GM21825 (cell line): ENCODE data around the gene KRTAP12-2.

Source experiments
- ATAC-seq: cut with Tn5 transposase; IDR thresholded peaks from one replicate; pipeline ENCODE4 v1.9.1; 2021; ENCODE audit warnings: mild to moderate bottlenecking, moderate library complexity; ENCODE audit not compliant: unreplicated experiment

KRTAP12-2 gene

GRCh38 chr21:44666401-44667320, at the start of gene KRTAP12-2:
Gene KRTAP12-2, minus strand, starts transcription at chr21:44666927. Its CDS starts 41 bp downstream, at chr21:44666886.
- ATAC-seq, result no peak

GRCh38 chr21:44714905-44715304, 48.2 kb upstream of the KRTAP12-2 start:
- ATAC-seq, result no peak

GRCh38 chr21:44713846-44714245, 47.1 kb upstream of the KRTAP12-2 start:
- ATAC-seq, result no peak

- ATAC-seq, result no peak
Observed at GRCh38 chr21:44713130-44713529, 46.4 kb upstream of the KRTAP12-2 start.

- ATAC-seq, result no peak
Observed at GRCh38 chr21:44712203-44713028, 45.7 kb upstream of the KRTAP12-2 start.

GRCh38 chr21:44711327-44712202, 44.8 kb upstream of the KRTAP12-2 start, which contains the start of gene TSPEAR:
Gene TSPEAR, minus strand, starts transcription at chr21:44711572. Its CDS starts 58 bp downstream, at chr21:44711514.
- ATAC-seq, result no peak

GRCh38 chr21:44710756-44711326, 44.1 kb upstream of the KRTAP12-2 start:
- ATAC-seq, result no peak

- no peak for ATAC-seq
Observed at GRCh38 chr21:44710294-44710665, 43.6 kb upstream of the KRTAP12-2 start.

- ATAC-seq, result no peak
Observed at GRCh38 chr21:44709426-44710293, 42.9 kb upstream of the KRTAP12-2 start.

GRCh38 chr21:44708866-44709425, 42.2 kb upstream of the KRTAP12-2 start:
- no peak for ATAC-seq

- ATAC-seq, result no peak
Observed at GRCh38 chr21:44708213-44708865, 41.6 kb upstream of the KRTAP12-2 start.

- ATAC-seq, result no peak
Observed at GRCh38 chr21:44706706-44707581, 40.2 kb upstream of the KRTAP12-2 start.

- ATAC-seq, result no peak
Observed at GRCh38 chr21:44706026-44706705, 39.4 kb upstream of the KRTAP12-2 start.

- no peak for ATAC-seq
Observed at GRCh38 chr21:44704636-44705001, 37.9 kb upstream of the KRTAP12-2 start.

- ATAC-seq, result no peak
Observed at GRCh38 chr21:44703731-44704635, 37.3 kb upstream of the KRTAP12-2 start.
